Uterus (tissue), 2 donors: ENCODE measurements around the gene RESP18.

Experiments
- CTCF ChIP-seq, 4 experiments: fragments of 200-600 bp in 2 of 4; fragments of 450-650 bp in 2 of 4; sonication (generic) in 2 of 4; IDR thresholded peaks; one replicate each; pipeline ENCODE4 v1.5.1; 2016 to 2019; ENCODE audit warnings: antibody characterized with exemption in 4 of 4, mild to moderate bottlenecking in 2 of 4, moderate library complexity in 1 of 4
- POLR2A ChIP-seq, 2 donors: fragments of 450-650 bp; IDR thresholded peaks; one replicate each; pipeline ENCODE4 v1.6.1; 2016; ENCODE audit warnings: antibody characterized with exemption in 2 of 2, mild to moderate bottlenecking in 1 of 2, moderate library complexity in 1 of 2

- TF ChIP-seq CTCF (IDR thresholded peaks at IDR 0.05) (no peak), POLR2A (IDR thresholded peaks at IDR 0.05) (no peak)
Measured at GRCh38 chr2:219344751-219345430, 12.3 kb upstream of the RESP18 start.
